ENCODE results near the gene MYL5.

DNA sequence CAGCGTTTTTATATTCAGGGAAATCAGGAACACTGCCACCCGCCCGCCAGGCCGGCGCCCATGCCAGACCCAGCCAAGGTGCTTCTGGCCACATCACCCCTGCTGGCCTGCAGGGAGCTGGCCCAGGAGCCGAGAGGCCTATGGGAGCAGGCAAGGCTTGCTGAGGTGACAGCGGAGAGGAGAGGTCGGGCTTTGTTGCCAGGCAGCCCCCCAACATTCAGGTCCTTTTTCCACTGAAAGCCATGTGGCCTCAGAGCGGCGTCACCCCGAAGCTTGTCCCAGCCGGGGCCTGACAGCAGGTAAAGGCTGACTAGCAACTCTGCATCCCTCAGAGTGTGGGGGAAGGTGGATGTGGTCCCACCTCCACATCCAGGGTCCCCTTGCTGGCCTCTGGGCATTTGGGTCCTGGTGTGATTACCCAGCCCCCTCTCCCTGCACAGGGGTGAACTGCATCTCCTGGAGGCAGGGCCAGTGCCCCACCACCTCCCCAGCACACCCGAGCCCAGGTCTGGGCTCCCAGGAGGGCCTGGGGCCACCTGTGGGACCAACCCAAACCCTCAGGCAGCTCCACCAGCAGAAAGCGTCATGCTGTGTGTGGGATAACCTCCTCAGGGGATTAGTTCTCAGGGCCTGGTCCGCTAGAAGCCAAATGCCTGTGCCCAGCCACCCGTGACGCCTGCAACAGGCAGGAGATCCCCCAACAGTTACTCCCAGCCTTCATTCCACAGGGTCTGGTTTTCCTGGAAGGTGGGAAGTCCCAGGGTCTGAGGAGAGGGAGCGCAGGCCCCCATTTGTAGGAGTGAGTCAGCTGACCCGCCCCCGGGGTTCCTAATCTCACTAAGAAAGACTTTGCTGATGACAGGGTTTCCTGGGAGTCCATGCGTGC lies 49.4 kb upstream of the MYL5 start, which contains the start of gene PDE6B:
- TF ChIP-seq, protein P1, sequence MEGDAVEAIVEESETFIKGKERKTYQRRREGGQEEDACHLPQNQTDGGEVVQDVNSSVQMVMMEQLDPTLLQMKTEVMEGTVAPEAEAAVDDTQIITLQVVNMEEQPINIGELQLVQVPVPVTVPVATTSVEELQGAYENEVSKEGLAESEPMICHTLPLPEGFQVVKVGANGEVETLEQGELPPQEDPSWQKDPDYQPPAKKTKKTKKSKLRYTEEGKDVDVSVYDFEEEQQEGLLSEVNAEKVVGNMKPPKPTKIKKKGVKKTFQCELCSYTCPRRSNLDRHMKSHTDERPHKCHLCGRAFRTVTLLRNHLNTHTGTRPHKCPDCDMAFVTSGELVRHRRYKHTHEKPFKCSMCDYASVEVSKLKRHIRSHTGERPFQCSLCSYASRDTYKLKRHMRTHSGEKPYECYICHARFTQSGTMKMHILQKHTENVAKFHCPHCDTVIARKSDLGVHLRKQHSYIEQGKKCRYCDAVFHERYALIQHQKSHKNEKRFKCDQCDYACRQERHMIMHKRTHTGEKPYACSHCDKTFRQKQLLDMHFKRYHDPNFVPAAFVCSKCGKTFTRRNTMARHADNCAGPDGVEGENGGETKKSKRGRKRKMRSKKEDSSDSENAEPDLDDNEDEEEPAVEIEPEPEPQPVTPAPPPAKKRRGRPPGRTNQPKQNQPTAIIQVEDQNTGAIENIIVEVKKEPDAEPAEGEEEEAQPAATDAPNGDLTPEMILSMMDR (IDR thresholded peaks at IDR 0.05) = no peak
- TF ChIP-seq POLR2A (IDR thresholded peaks at IDR 0.05) (no peak), POLR2AphosphoS5 (IDR thresholded peaks at IDR 0.05) (no peak)
